Panc1 (cell line): ENCODE data around the gene IFNAR1. TPM values are rescaled to one million over a fixed set of nuclear protein-coding genes. Genes with fewer than 3 reads are reported as not detected.

Experiments used
- ATAC-seq: fragments of 200-7000 bp; cut with Tn5 transposase; 2 replicates; pipeline ENCODE4 v1.9.1; 2020; ENCODE audit warnings: mild to moderate bottlenecking, moderate library complexity
- BruUV-seq: library from RNA; stranded (reverse); fragments of 400-500 nt; replicated peaks from 2 replicates; lab custom pipeline; 2021; lab: Mats Ljungman, UMichigan
- CTCF ChIA-PET: fragments of 300-600 bp; sonication (Branson Sonifier 250); formaldehyde crosslinking; loops from one replicate; lab custom pipeline; 2022; ENCODE audit warnings: antibody characterized with exemption; lab: Charles Lee
- POLR2A ChIA-PET: fragments of 300-600 bp; sonication (Branson Sonifier 250); formaldehyde crosslinking; loops from one replicate; lab custom pipeline; 2022; ENCODE audit warnings: antibody characterized with exemption; lab: Charles Lee
- DNase-seq: peaks from one replicate; pipeline ENCODE4 v3.0.0-alpha.2; 2010; ENCODE audit warnings: low read depth, low spot score
- H3K27ac ChIP-seq: 2 replicates; pipeline ENCODE4 v1.5.1; 2011; ENCODE audit warnings: mild to moderate bottlenecking, low read length, inconsistent platforms
- H3K27me3 ChIP-seq: fragments of 200-500 bp; sonication (Bioruptor generic); 2 replicates; pipeline ENCODE4 v1.6.0; 2014; ENCODE audit warnings: low read length, inconsistent platforms; ENCODE audit not compliant: control insufficient read depth, insufficient read depth
- H3K36me3 ChIP-seq: fragments of 200-500 bp; sonication (Bioruptor generic); 2 replicates; pipeline ENCODE4 v1.5.1; 2014; ENCODE audit warnings: inconsistent platforms, mild to moderate bottlenecking, low read length, moderate library complexity; ENCODE audit not compliant: control insufficient read depth, insufficient read depth
- H3K4me1 ChIP-seq: 2 replicates; pipeline ENCODE4 v1.5.1; 2011; ENCODE audit warnings: inconsistent platforms, mild to moderate bottlenecking, low read length, moderate library complexity; ENCODE audit not compliant: control insufficient read depth, insufficient read depth
- H3K4me3 ChIP-seq, 2 experiments: 2 replicates each; pipeline ENCODE4 v1.5.1; 2011 to 2012; ENCODE audit warnings: low read depth in 2 of 2, low read length in 2 of 2, mild to moderate bottlenecking in 2 of 2, inconsistent platforms in 1 of 2, moderate library complexity in 1 of 2
- H3K9me3 ChIP-seq: fragments of 200-500 bp; sonication (Bioruptor generic); 2 replicates; pipeline ENCODE4 v1.5.1; 2014; ENCODE audit warnings: low read depth, mild to moderate bottlenecking, inconsistent platforms, low read length, moderate library complexity; ENCODE audit not compliant: control insufficient read depth, insufficient read depth
- CTCF ChIP-seq: fragments of 450-650 bp; IDR thresholded peaks from 2 replicates; pipeline ENCODE4 v1.5.1; 2017; ENCODE audit warnings: mild to moderate bottlenecking
- POLR2AphosphoS5 ChIP-seq: IDR thresholded peaks from 2 replicates; pipeline ENCODE4 v1.6.1; 2012; ENCODE audit warnings: mild to moderate bottlenecking, low read depth, low read length, moderate library complexity
- REST ChIP-seq, 2 experiments: IDR thresholded peaks; 2 replicates each; pipeline ENCODE4 v1.6.1; 2011 to 2012; ENCODE audit warnings: low read depth in 2 of 2, control low read depth in 1 of 2, low read length in 1 of 2, mild to moderate bottlenecking in 1 of 2, moderate library complexity in 1 of 2; ENCODE audit not compliant: insufficient read depth in 1 of 2
- SIN3A ChIP-seq: IDR thresholded peaks from 2 replicates; pipeline ENCODE4 v1.6.1; 2012; ENCODE audit warnings: low read depth, mild to moderate bottlenecking, low read length, moderate library complexity, borderline replicate concordance; ENCODE audit not compliant: insufficient read depth
- TCF7L2 ChIP-seq: IDR thresholded peaks from 2 replicates; pipeline ENCODE4 v1.6.1; 2011; ENCODE audit warnings: mild to moderate bottlenecking, low read depth, low read length, inconsistent platforms
- in situ Hi-C: cut with HindIII; loops from 2 replicates; pipeline ENCODE4 v1.10.0; 2016; ENCODE audit warnings: low sequenced_read_pairs, low pct_unique_long_range_greater_than_20kb
- intact Hi-C: fragments of 100-400 bp; cut with micrococcal nuclease; formaldehyde crosslinking; loops from one replicate; pipeline ENCODE4 v1.10.0; 2022; ENCODE audit not compliant: unreplicated experiment
- total RNA-seq: library from RNA; stranded (reverse); gene quantifications from one replicate; pipeline ENCODE4 v1.2.1, GENCODE V29; 2021; ENCODE audit not compliant: unreplicated experiment

Gene IFNAR1
- total RNA-seq, 1 experiment from 2014 or later: 23.8 TPM

- intact Hi-C loops: no loop called here
- no peak for ATAC-seq
- no TSS peak for BruUV-seq
- no peak for DNase-seq
- Histone ChIP-seq H3K4me1 (no peaks in the 10 kb centered on the region), H3K9me3 (peaks cover 6% of the 10 kb centered on the region; the same call in 1 of the 2 replicates), H3K27ac (no peak overlapping the region), H3K36me3 (no peaks in the 10 kb centered on the region; the same call in 1 of the 2 replicates), H3K4me3 (no peak overlapping the region), H3K27me3 (no peaks in the 10 kb centered on the region)
- TF ChIP-seq SIN3A: no peak
- no peak for TF ChIP-seq TCF7L2
- no peak for TF ChIP-seq REST (IDR thresholded peaks at IDR 0.05; ENCODE audit: insufficient read depth in 1 of 2, low read depth in 2 of 2, low read length in 1 of 2)
- TF ChIP-seq POLR2AphosphoS5: no peak
- no peak for TF ChIP-seq CTCF
- POLR2A ChIA-PET: no interaction called here
- in situ Hi-C loops: no loop called here
- CTCF ChIA-PET: no interaction called here
Measured at GRCh38 chr21:33283203-33283602, 41.6 kb upstream of the IFNAR1 start.

- intact Hi-C loops: no loop called here
- in situ Hi-C loops: no loop called here
- no peaks in the 10 kb centered on the region for H3K4me1 ChIP-seq
- no peaks in the 10 kb centered on the region for H3K9me3 ChIP-seq
- no peak overlapping the region for H3K27ac ChIP-seq
- DNase-seq (no peak), ATAC-seq (no peak)
- BruUV-seq: no TSS peak
- no peak overlapping the region for H3K4me3 ChIP-seq
- ChIA-PET CTCF (no interaction called here), POLR2A (no interaction called here)
- TF ChIP-seq POLR2AphosphoS5 (no peak), SIN3A (no peak), TCF7L2 (no peak), REST (IDR thresholded peaks at IDR 0.05; ENCODE audit: insufficient read depth in 1 of 2, low read depth in 2 of 2, low read length in 1 of 2) (no peak), CTCF (no peak)
- H3K27me3 ChIP-seq: no peaks in the 10 kb centered on the region
- no peaks in the 10 kb centered on the region for H3K36me3 ChIP-seq
Measured at GRCh38 chr21:33286076-33286475, 38.7 kb upstream of the IFNAR1 start.
